ENCODE measurements around the gene TPCN1.

The TPCN1 gene

DNA sequence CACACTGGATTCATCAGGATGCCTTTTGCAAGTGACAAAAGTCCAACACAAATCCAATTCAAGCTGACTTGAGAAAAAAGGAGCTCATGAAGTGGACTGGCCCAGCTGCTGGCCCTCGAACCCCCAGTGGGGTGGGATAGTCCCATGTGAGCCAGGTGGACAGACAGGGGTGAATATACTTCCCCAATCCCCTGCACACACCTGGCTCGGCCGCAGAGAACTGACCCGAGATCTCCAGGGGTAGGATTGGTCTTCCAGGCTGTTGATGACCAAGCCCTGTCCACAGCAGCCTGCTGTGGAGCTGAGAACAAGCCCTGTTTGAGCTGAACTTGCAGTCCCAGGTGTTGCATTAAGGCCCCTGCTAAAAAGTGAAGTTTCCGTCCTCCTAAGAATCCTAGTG is 56.2 kb downstream of the TPCN1 start:
- Histone ChIP-seq H3K4me2 (ENCODE audit: low read depth, low read length, poor library complexity, severe bottlenecking) (no peak overlapping the region), H3K36me3 (ENCODE audit: low read length) (peaks cover 4% of the 10 kb centered on the region; the same call in 1 of the 2 replicates), H3K27me3 (ENCODE audit: low read length) (no peaks in the 10 kb centered on the region), H3F3A (ENCODE audit: insufficient read depth) (0 out of 2 replicates have a peak, but pooled peaks cover 3% of the 10 kb centered on the region), H3K9me2 (replicated peaks; ENCODE audit: insufficient read depth, low read length) (no peaks in the 10 kb centered on the region), H2AFZ (ENCODE audit: low read depth, low read length, severe bottlenecking) (no peak overlapping the region), H3K9ac (ENCODE audit: low read length) (no peak overlapping the region), H3K4me3 (ENCODE audit: insufficient read depth, low read length, poor library complexity, severe bottlenecking) (no peak overlapping the region), H4K20me1 (ENCODE audit: low read depth, low read length) (no peaks in the 10 kb centered on the region), H3K27ac (ENCODE audit: low read depth, low read length) (no peak overlapping the region), H3K9me3 (ENCODE audit: insufficient read depth, low read length) (no peaks in the 10 kb centered on the region), H3K79me2 (ENCODE audit: insufficient read depth, low read length) (no peaks in the 10 kb centered on the region)
- TF ChIP-seq CTCF (IDR thresholded peaks at IDR 0.05; ENCODE audit: insufficient read depth, low read length, poor library complexity, severe bottlenecking) = no peak
- TF ChIP-seq EZH2phosphoT487 (conservative IDR thresholded peaks at IDR 0.05; ENCODE audit: low read length) = no peak

DNA sequence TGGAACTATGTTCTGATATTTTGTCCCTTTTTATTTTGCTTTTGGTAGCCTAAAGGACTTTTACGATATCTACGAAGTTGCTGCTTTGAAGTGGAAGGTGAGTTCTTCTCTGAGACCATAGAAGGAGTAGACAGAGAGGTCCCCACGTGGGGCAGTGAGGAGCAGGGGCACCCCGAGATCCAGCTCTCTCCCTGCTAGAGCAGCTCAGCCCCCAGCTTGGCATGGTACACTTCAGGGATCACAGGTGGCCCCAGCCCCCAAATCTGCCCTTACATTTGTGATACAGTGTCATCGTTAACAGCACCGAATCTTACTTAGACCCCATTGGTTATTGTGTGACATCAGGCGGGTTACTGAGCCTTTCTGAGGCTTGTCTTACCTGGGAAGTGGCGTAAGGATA is 56.9 kb downstream of the TPCN1 start:
- H4K20me1 ChIP-seq (ENCODE audit: low read depth, low read length) = no peaks in the 10 kb centered on the region
- no peaks in the 10 kb centered on the region for H3K9me3 ChIP-seq (ENCODE audit: insufficient read depth, low read length)
- 0 out of 2 replicates have a peak, but pooled peaks cover 3% of the 10 kb centered on the region for H3F3A ChIP-seq (ENCODE audit: insufficient read depth)
- no peak overlapping the region for H3K27ac ChIP-seq (ENCODE audit: low read depth, low read length)
- no peaks in the 10 kb centered on the region for H3K9me2 ChIP-seq (replicated peaks; ENCODE audit: insufficient read depth, low read length)
- TF ChIP-seq EZH2phosphoT487 (conservative IDR thresholded peaks at IDR 0.05; ENCODE audit: low read length) = no peak
- no peak overlapping the region for H3K4me3 ChIP-seq (ENCODE audit: insufficient read depth, low read length, poor library complexity, severe bottlenecking)
- no peaks in the 10 kb centered on the region for H3K27me3 ChIP-seq (ENCODE audit: low read length)
- H3K79me2 ChIP-seq (ENCODE audit: insufficient read depth, low read length) = no peaks in the 10 kb centered on the region
- no peak overlapping the region for H3K9ac ChIP-seq (ENCODE audit: low read length)
- no peak overlapping the region for H3K4me2 ChIP-seq (ENCODE audit: low read depth, low read length, poor library complexity, severe bottlenecking)
- H2AFZ ChIP-seq (ENCODE audit: low read depth, low read length, severe bottlenecking) = no peak overlapping the region
- H3K36me3 ChIP-seq (ENCODE audit: low read length) = peaks cover 4% of the 10 kb centered on the region; the same call in 1 of the 2 replicates

DNA sequence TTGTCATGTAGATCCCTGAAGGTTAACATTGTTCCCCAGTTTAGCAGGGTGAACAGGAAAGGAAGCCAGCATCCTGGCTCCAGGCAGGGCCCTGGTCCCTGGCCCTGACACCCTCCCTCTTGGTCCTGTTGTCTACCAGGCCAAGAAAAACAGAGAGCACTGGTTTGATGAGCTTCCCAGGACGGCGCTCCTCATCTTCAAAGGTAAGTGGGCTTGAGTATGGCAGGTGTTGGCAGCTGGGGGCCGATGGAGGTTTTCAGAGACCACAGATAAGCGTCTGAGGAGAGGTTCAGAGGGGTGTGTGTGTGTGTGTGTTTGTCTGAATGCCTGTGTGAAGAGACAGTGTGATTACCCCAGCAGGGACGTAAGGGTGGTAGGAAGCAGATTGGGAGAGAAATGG is 57.4 kb downstream of the TPCN1 start:
- Histone ChIP-seq H3K9me3 (ENCODE audit: insufficient read depth, low read length) (no peaks in the 10 kb centered on the region), H3F3A (ENCODE audit: insufficient read depth) (0 out of 2 replicates have a peak, but pooled peaks cover 3% of the 10 kb centered on the region), H3K4me3 (ENCODE audit: insufficient read depth, low read length, poor library complexity, severe bottlenecking) (no peak overlapping the region), H2AFZ (ENCODE audit: low read depth, low read length, severe bottlenecking) (no peak overlapping the region), H3K9ac (ENCODE audit: low read length) (no peak overlapping the region), H3K27me3 (ENCODE audit: low read length) (no peaks in the 10 kb centered on the region), H3K4me2 (ENCODE audit: low read depth, low read length, poor library complexity, severe bottlenecking) (no peak overlapping the region), H4K20me1 (ENCODE audit: low read depth, low read length) (no peaks in the 10 kb centered on the region), H3K36me3 (ENCODE audit: low read length) (peaks cover 4% of the 10 kb centered on the region; the same call in 1 of the 2 replicates), H3K27ac (ENCODE audit: low read depth, low read length) (no peak overlapping the region), H3K9me2 (replicated peaks; ENCODE audit: insufficient read depth, low read length) (no peaks in the 10 kb centered on the region), H3K79me2 (ENCODE audit: insufficient read depth, low read length) (no peaks in the 10 kb centered on the region)
- TF ChIP-seq CTCF (IDR thresholded peaks at IDR 0.05; ENCODE audit: insufficient read depth, low read length, poor library complexity, severe bottlenecking) (no peak), EZH2phosphoT487 (conservative IDR thresholded peaks at IDR 0.05; ENCODE audit: low read length) (no peak)

GRCh38 chr12:113284751-113285150 is 63.5 kb downstream of the TPCN1 start:
- no peak overlapping the region for H3K9ac ChIP-seq (ENCODE audit: low read length)
- H3K4me2 ChIP-seq (ENCODE audit: low read depth, low read length, poor library complexity, severe bottlenecking) = no peak overlapping the region
- no peak overlapping the region for H2AFZ ChIP-seq (ENCODE audit: low read depth, low read length, severe bottlenecking)
- no peaks in the 10 kb centered on the region for H3K9me3 ChIP-seq (ENCODE audit: insufficient read depth, low read length)
- H3F3A ChIP-seq (ENCODE audit: insufficient read depth) = 0 out of 2 replicates have a peak, but pooled peaks cover 3% of the 10 kb centered on the region
- no peak overlapping the region for H3K4me3 ChIP-seq (ENCODE audit: insufficient read depth, low read length, poor library complexity, severe bottlenecking)
- H3K27me3 ChIP-seq (ENCODE audit: low read length) = no peaks in the 10 kb centered on the region
- no peak overlapping the region for H3K27ac ChIP-seq (ENCODE audit: low read depth, low read length)
- TF ChIP-seq EZH2phosphoT487 (conservative IDR thresholded peaks at IDR 0.05; ENCODE audit: low read length) (no peak), CTCF (IDR thresholded peaks at IDR 0.05; ENCODE audit: insufficient read depth, low read length, poor library complexity, severe bottlenecking) (no peak)
- no peaks in the 10 kb centered on the region for H4K20me1 ChIP-seq (ENCODE audit: low read depth, low read length)
- peaks cover 8% of the 10 kb centered on the region; the same call in 1 of the 2 replicates for H3K36me3 ChIP-seq (ENCODE audit: low read length)
- no peaks in the 10 kb centered on the region for H3K79me2 ChIP-seq (ENCODE audit: insufficient read depth, low read length)
- no peaks in the 10 kb centered on the region for H3K9me2 ChIP-seq (replicated peaks; ENCODE audit: insufficient read depth, low read length)
